ENCODE data around the gene JPH2.

Gene JPH2

DNA sequence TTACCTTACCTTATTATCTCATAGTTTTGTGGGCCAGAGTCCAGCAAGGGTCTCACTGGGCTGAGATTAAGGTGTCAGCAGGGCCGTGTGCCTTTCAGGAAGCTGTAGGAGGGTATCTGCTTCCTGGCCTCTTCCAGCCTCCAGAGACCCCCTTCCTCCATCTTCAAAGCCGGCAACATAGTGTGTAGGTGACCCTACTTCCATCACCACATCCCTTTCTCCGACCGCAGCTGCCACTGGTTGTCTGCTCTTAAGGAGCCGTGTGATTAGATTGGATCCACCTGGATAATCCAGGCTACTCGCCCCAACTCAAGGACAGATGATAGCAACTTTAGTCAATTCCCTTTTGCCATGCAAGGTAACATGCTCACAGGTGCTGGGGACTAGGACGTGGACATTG lies 91.2 kb downstream of the JPH2 start:
- no peak for DNase-seq

- DNase-seq = no peak
These were observed 93.8 kb downstream of the JPH2 start for GRCh38 chr20:44093249-44093582.

DNA sequence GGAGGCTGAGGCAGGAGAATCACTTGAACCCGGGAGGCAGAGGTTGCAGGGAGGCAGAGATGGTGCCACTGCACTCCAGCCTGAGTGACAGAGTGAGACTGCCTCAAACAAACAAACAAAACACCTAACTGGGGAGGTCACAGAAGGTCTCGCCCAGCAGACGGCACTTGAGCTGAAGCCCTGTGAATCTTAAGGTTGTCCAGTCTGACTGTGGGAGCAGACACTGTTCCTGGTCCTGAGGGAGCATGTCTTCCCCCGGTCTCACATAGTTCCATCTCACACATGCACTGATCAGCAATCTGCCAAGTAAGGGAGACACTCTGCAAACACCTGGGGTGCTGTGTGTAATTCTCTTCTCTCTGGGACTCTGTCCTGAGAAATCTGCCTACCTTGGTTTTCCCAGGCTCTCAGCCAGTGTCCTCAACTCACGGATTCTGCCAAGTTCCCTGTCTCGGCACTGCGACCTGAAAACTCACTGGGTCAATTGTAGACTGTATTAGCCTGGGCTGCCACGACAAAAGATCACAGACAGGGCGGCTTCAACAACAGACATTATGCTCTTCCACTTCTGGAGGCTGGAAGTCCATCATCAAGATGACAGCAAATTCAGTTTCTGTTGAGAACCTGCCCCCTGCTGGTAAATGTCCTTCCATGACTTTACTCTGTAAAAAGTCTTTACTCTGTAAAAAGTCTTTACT lies 94.3 kb downstream of the JPH2 start:
- no peak for DNase-seq

- no peak for DNase-seq
These were observed 96.0 kb downstream of the JPH2 start for GRCh38 chr20:44091026-44091425.

DNA sequence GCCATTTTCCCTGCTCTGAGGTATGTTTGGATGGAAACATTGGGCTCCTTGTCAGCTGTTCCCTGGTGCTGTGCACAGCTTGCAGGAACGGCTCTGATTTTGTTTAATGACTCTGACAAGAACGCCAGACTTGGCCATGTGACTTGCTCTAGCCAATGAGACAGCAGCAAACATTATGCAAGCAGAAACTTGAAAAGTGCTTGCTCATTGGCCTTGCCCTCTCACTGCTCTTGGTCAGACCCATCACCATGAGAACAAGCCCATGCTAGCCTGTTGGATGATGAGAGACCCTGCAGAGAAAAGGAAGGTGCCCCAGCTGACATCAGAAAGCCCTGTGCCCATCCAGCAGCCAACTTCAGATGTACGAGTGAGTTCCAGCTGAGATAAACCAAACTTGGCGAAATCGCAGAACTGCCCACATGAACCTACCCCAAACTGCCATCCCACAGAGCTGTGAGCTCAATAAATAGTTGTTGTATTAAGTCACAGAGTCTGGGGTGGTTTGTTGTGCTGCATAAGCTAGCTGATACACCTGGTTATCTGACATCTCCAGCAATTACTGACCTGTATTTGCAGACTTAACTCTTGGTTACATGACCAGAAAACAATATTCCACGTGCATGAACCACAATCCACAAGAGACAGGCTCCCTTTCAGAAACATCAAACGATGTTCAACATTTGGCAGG lies 96.9 kb downstream of the JPH2 start:
- DNase-seq = no peak

- DNase-seq = no peak
These were observed 99.2 kb downstream of the JPH2 start for GRCh38 chr20:44087857-44088120.

DNA sequence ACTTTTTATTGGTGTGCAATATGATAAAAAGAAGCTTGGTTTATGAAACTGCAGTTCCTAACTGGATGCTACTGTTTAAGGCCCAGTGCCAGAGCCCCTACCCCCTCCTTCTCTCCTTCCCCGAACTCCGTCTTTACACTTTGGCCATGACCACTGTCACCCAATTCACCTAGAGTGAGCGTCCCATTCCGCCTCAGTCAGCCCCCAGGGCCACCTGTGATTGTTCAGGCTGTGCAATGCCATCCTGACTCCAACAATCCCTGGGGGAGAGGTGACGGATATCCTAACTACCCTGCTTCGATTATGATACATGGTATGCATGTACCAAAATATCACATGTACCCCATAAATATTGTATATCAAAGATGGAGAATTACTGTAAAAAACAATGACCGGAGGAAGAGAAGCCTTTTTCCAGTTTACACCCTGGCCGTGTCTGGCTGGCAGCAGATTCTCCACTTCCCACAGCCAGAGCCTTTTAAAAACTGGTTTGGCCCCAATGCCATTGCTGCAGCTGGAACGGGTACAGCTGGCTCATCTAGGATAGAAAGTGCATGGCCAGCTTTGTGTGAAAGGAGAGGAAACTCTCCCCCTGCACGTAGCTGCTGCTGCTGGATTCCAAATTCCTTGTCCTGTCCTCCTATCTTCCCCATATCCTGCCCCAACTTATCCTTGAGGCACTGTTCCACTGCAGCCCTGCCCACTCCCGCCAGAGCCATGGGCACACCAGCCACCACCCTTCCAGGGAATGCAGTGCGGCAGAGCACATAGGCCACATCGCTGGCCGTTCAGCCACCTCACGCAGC lies 99.7 kb downstream of the JPH2 start:
- DNase-seq = no peak

DNA sequence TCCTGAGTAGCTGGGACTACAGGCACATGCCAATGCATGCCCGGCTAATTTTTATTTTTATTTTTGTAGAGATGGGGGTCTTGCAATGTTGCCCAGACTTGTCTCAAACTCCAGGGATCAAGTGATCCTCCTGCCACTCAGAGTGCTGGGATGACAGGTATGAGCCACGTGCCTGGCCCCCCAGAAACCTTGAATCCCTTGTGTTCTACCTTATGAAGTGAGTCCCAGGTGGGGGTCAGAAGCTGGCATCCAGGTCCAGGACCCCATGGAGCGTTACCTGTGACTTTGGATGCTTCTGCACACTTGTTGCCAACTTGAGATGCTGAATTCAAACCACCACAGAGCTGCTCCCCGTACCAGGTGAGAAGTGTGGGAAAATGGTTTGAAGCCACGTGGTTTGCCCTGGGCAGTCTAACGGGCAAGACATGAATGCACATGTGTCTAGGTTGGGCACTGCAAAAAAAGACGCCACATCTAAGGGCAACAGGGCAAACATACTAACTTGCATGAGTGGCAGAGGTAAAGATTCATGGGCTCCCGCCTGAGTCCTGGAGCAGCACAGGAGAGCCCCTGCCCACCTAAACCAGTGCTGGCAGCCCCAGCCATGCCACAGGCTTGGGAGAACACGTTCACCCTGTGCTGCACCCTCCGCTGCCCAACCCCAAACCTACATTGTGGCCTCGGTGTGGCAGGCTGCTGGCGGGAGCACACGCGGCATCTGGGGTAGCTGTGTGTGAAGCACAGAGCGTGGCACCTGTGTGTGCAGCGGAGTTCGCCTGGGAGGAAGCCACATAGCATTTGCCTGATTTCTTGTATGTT lies 101.2 kb downstream of the JPH2 start:
- DNase-seq = no peak

DNA sequence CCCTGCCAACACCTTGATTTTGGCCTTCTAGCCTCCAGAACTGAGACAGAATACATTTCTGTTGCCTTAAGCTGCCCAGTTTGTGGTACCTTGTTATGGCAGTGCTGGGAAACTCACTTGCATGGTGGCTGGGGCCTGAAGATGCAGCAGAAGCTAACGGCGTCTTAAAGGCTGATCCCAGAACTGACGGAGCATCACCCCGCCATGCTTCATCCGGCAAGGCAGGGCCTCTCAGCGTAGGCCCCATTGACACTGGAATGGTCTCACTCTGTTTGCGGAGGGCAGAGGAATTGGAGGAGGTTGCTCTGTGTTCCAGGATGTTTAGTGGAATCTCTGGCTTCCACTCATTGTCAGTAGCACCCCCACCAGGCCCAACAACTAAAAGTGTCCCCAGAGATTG lies 102.1 kb downstream of the JPH2 start:
- no peak for DNase-seq

- DNase-seq = no peak
These were observed 102.5 kb downstream of the JPH2 start for GRCh38 chr20:44084439-44084838.

GRCh38 chr20:44083220-44083933 lies 103.6 kb downstream of the JPH2 start:
- DNase-seq = no peak

- no peak for DNase-seq
These were observed 105.1 kb downstream of the JPH2 start for GRCh38 chr20:44081888-44082287.

- DNase-seq = no peak
These were observed 105.5 kb downstream of the JPH2 start for GRCh38 chr20:44081476-44081875.

GRCh38 chr20:44080646-44081267 lies 106.2 kb downstream of the JPH2 start:
- peak; percentile 83 for DNase-seq

- DNase-seq = no peak
These were observed 106.9 kb downstream of the JPH2 start for GRCh38 chr20:44080064-44080463.

DNA sequence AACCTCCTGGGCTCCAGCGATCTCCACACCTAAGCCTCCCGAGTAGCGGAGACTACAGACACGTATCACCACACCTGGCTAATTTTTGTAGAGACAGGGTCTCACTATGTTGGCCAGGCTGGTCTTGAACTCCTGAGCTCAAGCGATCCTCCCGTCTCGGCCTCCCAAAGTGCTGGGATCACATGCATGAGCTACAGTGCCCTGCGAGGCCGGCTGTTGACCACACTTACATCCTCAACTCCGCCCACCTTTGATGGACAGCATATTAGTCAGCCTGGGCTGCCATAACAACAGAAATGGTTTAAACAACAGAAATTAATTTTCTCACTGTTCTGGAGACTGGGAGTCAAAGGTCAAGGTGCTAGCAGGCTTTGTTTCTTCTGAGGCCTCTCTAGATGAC lies 107.7 kb downstream of the JPH2 start:
- DNase-seq = no peak

- no peak for DNase-seq
These were observed 111.1 kb downstream of the JPH2 start for GRCh38 chr20:44075950-44076232.

DNA sequence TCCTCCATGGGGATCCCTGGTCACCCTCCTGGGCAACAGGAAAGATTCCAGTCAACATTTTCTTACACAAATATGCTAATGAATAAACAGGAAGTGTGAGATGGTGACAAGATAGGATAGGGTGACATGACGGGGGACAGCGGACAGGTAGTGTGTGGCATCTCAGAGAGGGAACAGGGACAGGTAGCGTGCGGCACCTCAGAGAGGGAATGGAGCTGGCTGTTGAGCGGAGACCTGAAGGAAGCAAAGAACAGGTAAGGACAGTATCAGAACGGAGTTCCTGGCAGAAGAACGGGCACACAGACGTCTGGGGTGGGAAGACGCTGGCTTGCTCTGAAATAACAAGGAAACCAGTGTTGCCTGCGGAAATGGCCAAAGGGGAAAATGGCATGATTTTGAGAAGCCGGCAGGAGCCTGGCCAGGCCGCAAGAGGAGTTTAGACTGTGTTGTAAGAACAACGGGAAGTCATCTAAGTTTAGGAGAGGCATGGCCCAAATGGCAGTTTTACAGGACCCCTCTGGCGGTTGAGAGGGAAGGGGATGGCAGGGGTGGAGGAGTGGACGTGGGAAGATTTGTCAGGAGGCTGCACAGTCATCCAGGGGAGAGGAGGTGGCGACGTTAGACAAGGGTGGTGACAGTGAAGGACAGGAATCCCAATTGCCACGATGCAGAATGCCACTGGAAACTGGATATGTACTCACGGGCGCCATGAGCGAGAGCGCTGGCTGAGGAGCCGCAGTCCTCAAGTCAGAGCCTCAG lies 111.6 kb downstream of the JPH2 start:
- DNase-seq = peak; percentile 18

DNA sequence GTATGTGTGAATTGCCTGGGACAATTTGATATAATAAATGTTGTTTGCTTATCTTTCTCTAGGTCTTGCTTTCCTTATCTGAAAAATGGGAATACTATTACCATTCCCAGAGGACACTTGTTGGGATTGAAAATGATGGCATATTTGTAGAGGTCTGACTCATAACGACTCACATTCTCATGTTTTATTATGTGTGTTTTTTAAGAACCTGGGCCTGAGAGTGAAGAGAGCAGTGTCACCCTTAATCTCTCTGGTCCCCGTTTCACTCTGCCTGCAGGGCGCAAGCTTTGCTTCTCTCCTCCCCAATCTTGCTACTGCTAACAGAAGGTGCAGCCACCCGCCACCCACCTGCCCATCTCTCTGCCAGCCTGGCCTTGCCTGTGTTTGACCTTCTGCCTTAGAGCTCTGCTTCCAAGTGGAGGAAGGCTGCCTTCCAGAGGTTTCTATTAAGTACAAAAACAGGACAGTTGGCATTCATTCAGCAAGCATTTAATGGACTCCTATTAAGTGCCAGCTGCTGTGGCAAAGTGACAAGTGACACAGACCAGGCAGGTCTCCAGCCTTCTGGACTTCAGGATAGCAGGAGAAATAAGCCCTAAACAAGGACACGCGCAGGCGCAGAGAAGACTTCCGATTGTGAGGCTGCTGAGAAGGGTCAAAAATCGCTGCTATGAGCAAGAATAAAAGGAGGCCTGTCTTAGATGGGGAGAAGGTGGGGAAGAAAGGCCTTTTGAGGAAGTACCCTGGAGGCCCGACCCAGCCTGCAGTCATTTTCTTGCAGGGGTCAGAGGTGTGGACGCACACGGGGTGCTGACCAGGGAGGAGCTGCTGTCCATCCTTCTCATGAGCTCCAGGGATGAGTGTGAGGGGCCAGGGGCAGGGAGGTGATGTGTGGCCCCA lies 112.5 kb downstream of the JPH2 start:
- peak; percentile 25 for DNase-seq

- DNase-seq = peak; percentile 19
These were observed 113.3 kb downstream of the JPH2 start for GRCh38 chr20:44073675-44074071.
